ENCODE measurements around the gene PDS5B.

GRCh38 chr13:32676242-32676641 is 90.0 kb downstream of the PDS5B start:
- no peak for TF ChIP-seq GATA2 (IDR thresholded peaks at IDR 0.05; ENCODE audit: low read depth, low read length)
- no peak for TF ChIP-seq GATA3 (IDR thresholded peaks at IDR 0.05; ENCODE audit: low read depth, low read length)
